HepG2 (cell line): ENCODE data around the gene SUPT6H. TPM values are rescaled to one million over a fixed set of nuclear protein-coding genes. Genes with fewer than 3 reads are reported as not detected.

Experiments used
- ATAC-seq: fragments of 200-7000 bp; cut with Tn5 transposase; 3 replicates; pipeline ENCODE4 v1.9.1; 2020; ENCODE audit warnings: mild to moderate bottlenecking, moderate library complexity
- BruUV-seq: library from RNA; stranded (reverse); fragments of 400-500 nt; replicated peaks from 2 replicates; lab custom pipeline; 2021; lab: Mats Ljungman, UMichigan
- CTCF ChIA-PET: fragments of 300-600 bp; formaldehyde crosslinking; extraction: SDS; loops from one replicate; lab custom pipeline; 2021; ENCODE audit warnings: low total read pairs, inconsistent platforms, low intra/inter-chr PET ratio; lab: Yijun Ruan, JAX
- POLR2A ChIA-PET: fragments of 350-600 bp; sonication (Branson Sonifier 250); formaldehyde crosslinking; loops from one replicate; lab custom pipeline; 2020; ENCODE audit warnings: antibody characterized with exemption, inconsistent platforms; lab: Yijun Ruan, JAX
- DNase-seq: peaks from one replicate; pipeline ENCODE4 v3.0.0-alpha.2; 2015; ENCODE audit warnings: low spot score
- FAIRE-seq: peaks from 3 replicates; lab custom pipeline; 2011; peaks lifted over from hg19 to GRCh38; lab: Jason Lieb, UNC
- H2AFZ ChIP-seq: one replicate; pipeline ENCODE4 v1.6.1; 2011; ENCODE audit warnings: low read length, inconsistent platforms
- H3K27ac ChIP-seq: fragments of 300-600 bp; 3 replicates; pipeline ENCODE4 v1.8.0; 2011; ENCODE audit warnings: mixed run types, mild to moderate bottlenecking, mixed read lengths, low read length, inconsistent platforms; ENCODE audit not compliant: insufficient read depth; ENCODE audit errors: extremely low read length
- H3K27me3 ChIP-seq, 2 experiments: fragments of 200-600 bp in 1 of 2; 2 replicates in 1 of 2; 3 replicates in 1 of 2; pipeline versions ENCODE4 v1.6.0 to v1.8.0; 2011; ENCODE audit warnings: low read length in 2 of 2, mild to moderate bottlenecking in 2 of 2, moderate library complexity in 2 of 2, inconsistent platforms in 1 of 2; ENCODE audit not compliant: insufficient read depth in 2 of 2, control insufficient read depth in 1 of 2
- H3K36me3 ChIP-seq, 2 experiments: fragments of 200-600 bp in 1 of 2; replicated peaks in 1 of 2; 2 replicates in 1 of 2; 3 replicates in 1 of 2; pipeline versions ENCODE4 v1.5.1 to v1.8.0; 2011; ENCODE audit warnings: low read length in 2 of 2, inconsistent platforms in 1 of 2; ENCODE audit not compliant: insufficient read depth in 2 of 2, control insufficient read depth in 1 of 2
- H3K4me1 ChIP-seq: 2 replicates; pipeline ENCODE4 v1.5.1; 2012; ENCODE audit warnings: low read length, inconsistent platforms; ENCODE audit not compliant: insufficient read depth
- H3K4me2 ChIP-seq: 2 replicates; pipeline ENCODE4 v1.6.0; 2011; ENCODE audit warnings: low read depth, low read length, inconsistent platforms
- H3K4me3 ChIP-seq, 3 experiments: fragments of 200-600 bp in 1 of 3; sonication (generic), shearing (Covaris generic) in 1 of 3; replicated peaks in 1 of 3; 2 replicates each; pipeline ENCODE4 v1.5.1; 2011 to 2016; ENCODE audit warnings: low read length in 3 of 3, inconsistent platforms in 2 of 3, low read depth in 2 of 3, mild to moderate bottlenecking in 2 of 3, control low read depth in 1 of 3, mixed read lengths in 1 of 3; ENCODE audit not compliant: insufficient read depth in 1 of 3
- H3K79me2 ChIP-seq: one replicate; pipeline ENCODE4 v1.6.1; 2011; ENCODE audit warnings: low read length, inconsistent platforms; ENCODE audit not compliant: insufficient read depth
- H3K9ac ChIP-seq: 2 replicates; pipeline ENCODE4 v1.6.0; 2011; ENCODE audit warnings: mild to moderate bottlenecking, low read depth, low read length, inconsistent platforms; ENCODE audit not compliant: insufficient read depth
- H3K9me3 ChIP-seq: 2 replicates; pipeline ENCODE4 v1.5.1; 2012; ENCODE audit warnings: mild to moderate bottlenecking, low read length
- H4K20me1 ChIP-seq: 2 replicates; pipeline ENCODE4 v1.6.0; 2011; ENCODE audit warnings: inconsistent platforms, mild to moderate bottlenecking, low read length, moderate library complexity; ENCODE audit not compliant: insufficient read depth
- E2F1 ChIP-seq: sonication (generic); formaldehyde crosslinking; IDR thresholded peaks from 2 replicates; pipeline ENCODE4 v1.5.0; 2020; ENCODE audit warnings: missing genetic modification reagents
- KDM5B ChIP-seq: sonication (generic); formaldehyde crosslinking; IDR thresholded peaks from 2 replicates; pipeline ENCODE4 v1.4.0; 2020; ENCODE audit warnings: missing genetic modification reagents, mild to moderate bottlenecking, borderline replicate concordance
- MTF2 ChIP-seq: sonication (generic); formaldehyde crosslinking; IDR thresholded peaks from 2 replicates; pipeline ENCODE4 v1.5.0; 2020; ENCODE audit warnings: missing genetic modification reagents, borderline replicate concordance
- PLRG1 ChIP-seq: fragments of 450-650 bp; conservative IDR thresholded peaks from 2 replicates; pipeline ENCODE4 v1.6.1; 2016
- PRPF4 ChIP-seq: fragments of 200-400 bp; formaldehyde crosslinking; IDR thresholded peaks from 2 replicates; pipeline ENCODE4 v1.6.1; 2016; ENCODE audit warnings: low read length, low read depth; ENCODE audit not compliant: poor library complexity, severe bottlenecking
- ZBTB40 ChIP-seq, 2 experiments: fragments of 450-650 bp in 1 of 2; sonication (generic) in 1 of 2; formaldehyde crosslinking in 1 of 2; IDR thresholded peaks; 2 replicates each; pipeline versions ENCODE4 v1.6.1 to v1.8.0; 2016 to 2022; ENCODE audit warnings: antibody characterized with exemption in 1 of 2, mild to moderate bottlenecking in 1 of 2, missing genetic modification reagents in 1 of 2
- ZFAT ChIP-seq: sonication (generic); formaldehyde crosslinking; conservative IDR thresholded peaks from 2 replicates; pipeline ENCODE4 v1.8.1; 2023; ENCODE audit warnings: missing genetic modification reagents, inconsistent platforms
- ZNF512 ChIP-seq: sonication (generic); formaldehyde crosslinking; IDR thresholded peaks from 2 replicates; pipeline ENCODE4 v1.4.0; 2020; ENCODE audit warnings: mild to moderate bottlenecking, missing genetic modification reagents
- ZNF564 ChIP-seq: sonication (generic); formaldehyde crosslinking; IDR thresholded peaks from 2 replicates; pipeline ENCODE4 v1.8.1; 2023; ENCODE audit warnings: mild to moderate bottlenecking, missing genetic modification reagents
- ZSCAN9 ChIP-seq: IDR thresholded peaks from 2 replicates; pipeline ENCODE4 v1.6.1; 2016; ENCODE audit warnings: borderline replicate concordance
- whole genome bisulfite sequencing: methylation state at CpG from one replicate; pipeline ENCODE4 v1.1.6; 2017; ENCODE audit warnings: low lambda C conversion rate; 5-methylcytosine and 5-hydroxymethylcytosine counted together
- in situ Hi-C: cut with HindIII; loops from 2 replicates; pipeline ENCODE4 v1.10.0; 2017; ENCODE audit warnings: low pct_unique_long_range_greater_than_20kb; ENCODE audit not compliant: extremely low pct_ligation_motif_present
- intact Hi-C: fragments of 100-400 bp; cut with micrococcal nuclease; formaldehyde crosslinking; loops from one replicate; pipeline ENCODE4 v1.10.0; 2022; ENCODE audit not compliant: unreplicated experiment
- polyA plus RNA-seq, 8 experiments: library from polyadenylated mRNA; depleted of rRNA in 3 of 8; stranded (reverse) in 7 of 8; unstranded in 1 of 8; fragments of >200 nt; fragmentation: Illumina TruSeq in 4 of 8; extraction: Trizol in 4 of 8; gene quantifications; 2 replicates each; pipeline versions ENCODE4 v1.2.1 to v1.2.3, GENCODE V29; 2011 to 2016; ENCODE audit warnings: low read depth in 4 of 8, missing spikeins in 1 of 8, mixed read lengths in 1 of 8; ENCODE audit not compliant: insufficient read depth in 1 of 8
- total RNA-seq, 5 experiments: library from RNA; depleted of rRNA; stranded (reverse); fragments of >200 nt; fragmentation: Illumina TruSeq; extraction: Trizol; gene quantifications; 2 replicates each; pipeline ENCODE4 v1.2.3, GENCODE V29; 2016; ENCODE audit warnings: low read depth in 1 of 5

Gene SUPT6H
- total and polyA plus RNA-seq, 2 of the 13 experiments (the other 11 are each of a cell fraction or from before 2014, with no cell fraction given): 32.7 to 39.9 TPM

- H2AFZ ChIP-seq: no peak within 1 kb of the TSS
- no peak within 1 kb of the TSS for H3K27ac ChIP-seq
- TF ChIP-seq MTF2 (CRISPR knock-in tag): no peak
- no peak for TF ChIP-seq PLRG1
- TF ChIP-seq ZNF512: no peak
- TF ChIP-seq KDM5B (CRISPR knock-in tag): no peak
- TF ChIP-seq ZFAT: no peak
- no peak for TF ChIP-seq PRPF4
- TF ChIP-seq E2F1: no peak
- no peak for TF ChIP-seq ZSCAN9 (CRISPR knock-in tag)
- TF ChIP-seq ZBTB40 (IDR thresholded peaks at IDR 0.05): no peak
- no peak for TF ChIP-seq ZBTB40 (CRISPR knock-in tag; IDR thresholded peaks at IDR 0.05)
- TF ChIP-seq ZNF564 (CRISPR knock-in tag): no peak
- no peaks in the 10 kb centered on the region for H3K9me3 ChIP-seq
- no peaks in the 10 kb centered on the region for H4K20me1 ChIP-seq
- no peaks in the 10 kb centered on the region for H3K79me2 ChIP-seq
- peaks cover 34 to 52% of the 10 kb centered on the region in 2 experiments for H3K36me3 ChIP-seq
- no TSS peak for BruUV-seq
- POLR2A ChIA-PET: no interaction called here
- in situ Hi-C loops (loop anchor here (5.0 kb wide), 1 partner anchor 122 kb away; no protein-coding TSS in a partner anchor), intact Hi-C loops (loop anchor here (1.0 to 2.0 kb wide), 2 partner anchors 65 to 120 kb away; no protein-coding TSS in a partner anchor)
- no peak for FAIRE-seq
- 92% methylated on average over 4 of the region's 5 CpGs for WGBS
- H3K9ac ChIP-seq: no peak within 1 kb of the TSS
- CTCF ChIA-PET: interaction anchor here (0.8 to 1.3 kb wide), 3 partner anchors 66 to 120 kb away, joined by 4 to 5 read pairs (median 5); no protein-coding TSS in a partner anchor
- no peaks in the 10 kb centered on the region for H3K4me1 ChIP-seq
- H3K4me3 ChIP-seq: no peak within 1 kb of the TSS
- no peak for DNase-seq
- ATAC-seq: peak; percentile 28; the same call in 2 of the 3 replicates
- H3K27me3 ChIP-seq: no peaks in the 10 kb centered on the region
- H3K4me2 ChIP-seq: no peak within 1 kb of the TSS
Measured at GRCh38 chr17:28613931-28614381, 48.0 kb upstream of the SUPT6H start, which contains the start of gene RSKR. TSS of gene RSKR (minus strand) at chr17:28614185. CDS start at chr17:28614161, 24 bp downstream.
